ENCODE data around the gene RIC3.

Gene RIC3

DNA sequence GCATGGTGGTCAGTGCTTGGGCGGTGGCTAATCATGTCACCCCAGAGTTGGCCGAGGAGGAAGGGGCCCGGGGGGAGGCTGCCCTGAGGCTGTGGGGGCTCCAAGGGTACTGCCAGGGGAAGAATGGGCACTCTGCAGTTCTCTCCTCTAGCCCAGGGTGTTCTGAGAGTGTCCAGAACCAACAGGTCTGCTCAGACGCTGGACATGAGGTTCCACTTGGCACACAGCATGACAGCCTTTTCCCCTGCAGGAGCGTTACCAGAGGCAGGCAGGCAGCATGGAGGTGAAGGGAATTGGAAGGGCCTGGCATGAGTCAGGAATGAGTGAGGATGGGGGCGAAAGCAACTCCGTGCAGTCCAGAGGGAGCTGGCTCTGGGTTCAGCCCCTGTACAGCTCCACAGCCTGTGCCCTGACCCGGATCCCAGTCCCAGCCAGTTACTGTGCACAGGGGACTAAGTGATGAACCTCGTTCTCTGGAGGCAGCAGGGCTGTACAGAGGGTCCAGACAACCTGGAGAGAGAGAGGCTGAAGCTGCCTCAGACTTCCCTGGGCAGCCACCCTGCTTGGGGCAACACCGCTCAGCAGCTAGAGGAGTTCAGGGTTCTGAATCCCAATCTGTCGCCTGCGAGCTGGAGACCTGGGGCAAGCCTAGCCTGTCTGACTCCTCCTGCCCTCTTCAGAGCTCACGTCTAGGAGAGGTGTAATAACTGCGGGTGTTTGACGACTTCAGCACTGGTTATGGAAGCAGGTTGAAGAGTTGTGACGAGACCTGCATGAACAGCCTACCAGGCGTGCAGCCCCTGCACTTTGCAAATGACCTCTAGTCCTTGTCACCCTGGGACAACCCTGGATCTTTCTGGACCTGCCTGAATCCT, 102.6 kb downstream of the RIC3 start:
- Histone ChIP-seq H3K9me2 (replicated peaks; ENCODE audit: insufficient read depth, low read length) (no peaks in the 10 kb centered on the region), H2AFZ (ENCODE audit: low read length) (no peak overlapping the region), H3K79me2 (ENCODE audit: low read length) (no peaks in the 10 kb centered on the region), H4K20me1 (ENCODE audit: insufficient read depth, low read length) (no peaks in the 10 kb centered on the region), H3K9me3 (replicated peaks; ENCODE audit: insufficient read depth, low read length) (no peaks in the 10 kb centered on the region), H3K27ac (ENCODE audit: low read length) (no peak overlapping the region), H3K4me2 (ENCODE audit: low read depth, low read length) (no peak overlapping the region), H3K36me3 (replicated peaks; ENCODE audit: insufficient read depth, low read length) (no peaks in the 10 kb centered on the region), H3K9ac (ENCODE audit: low read length) (no peak overlapping the region), H3K4me1 (ENCODE audit: low read length) (no peaks in the 10 kb centered on the region), H3K27me3 (replicated peaks; ENCODE audit: insufficient read depth, low read length) (no peaks in the 10 kb centered on the region), H3F3A (ENCODE audit: insufficient read depth, low read length) (no peaks in the 10 kb centered on the region), H3K4me3 (ENCODE audit: low read length) (no peak overlapping the region)
- DNase-seq, result no peak
- no peak for TF ChIP-seq EZH2 (optimal IDR thresholded peaks at IDR 0.05; ENCODE audit: low read depth, low read length)
- TF ChIP-seq, protein P1, sequence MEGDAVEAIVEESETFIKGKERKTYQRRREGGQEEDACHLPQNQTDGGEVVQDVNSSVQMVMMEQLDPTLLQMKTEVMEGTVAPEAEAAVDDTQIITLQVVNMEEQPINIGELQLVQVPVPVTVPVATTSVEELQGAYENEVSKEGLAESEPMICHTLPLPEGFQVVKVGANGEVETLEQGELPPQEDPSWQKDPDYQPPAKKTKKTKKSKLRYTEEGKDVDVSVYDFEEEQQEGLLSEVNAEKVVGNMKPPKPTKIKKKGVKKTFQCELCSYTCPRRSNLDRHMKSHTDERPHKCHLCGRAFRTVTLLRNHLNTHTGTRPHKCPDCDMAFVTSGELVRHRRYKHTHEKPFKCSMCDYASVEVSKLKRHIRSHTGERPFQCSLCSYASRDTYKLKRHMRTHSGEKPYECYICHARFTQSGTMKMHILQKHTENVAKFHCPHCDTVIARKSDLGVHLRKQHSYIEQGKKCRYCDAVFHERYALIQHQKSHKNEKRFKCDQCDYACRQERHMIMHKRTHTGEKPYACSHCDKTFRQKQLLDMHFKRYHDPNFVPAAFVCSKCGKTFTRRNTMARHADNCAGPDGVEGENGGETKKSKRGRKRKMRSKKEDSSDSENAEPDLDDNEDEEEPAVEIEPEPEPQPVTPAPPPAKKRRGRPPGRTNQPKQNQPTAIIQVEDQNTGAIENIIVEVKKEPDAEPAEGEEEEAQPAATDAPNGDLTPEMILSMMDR (IDR thresholded peaks at IDR 0.05; ENCODE audit: low read length), result no peak
- no peak for TF ChIP-seq EZH2phosphoT487 (IDR thresholded peaks at IDR 0.05; ENCODE audit: low read length)

DNA sequence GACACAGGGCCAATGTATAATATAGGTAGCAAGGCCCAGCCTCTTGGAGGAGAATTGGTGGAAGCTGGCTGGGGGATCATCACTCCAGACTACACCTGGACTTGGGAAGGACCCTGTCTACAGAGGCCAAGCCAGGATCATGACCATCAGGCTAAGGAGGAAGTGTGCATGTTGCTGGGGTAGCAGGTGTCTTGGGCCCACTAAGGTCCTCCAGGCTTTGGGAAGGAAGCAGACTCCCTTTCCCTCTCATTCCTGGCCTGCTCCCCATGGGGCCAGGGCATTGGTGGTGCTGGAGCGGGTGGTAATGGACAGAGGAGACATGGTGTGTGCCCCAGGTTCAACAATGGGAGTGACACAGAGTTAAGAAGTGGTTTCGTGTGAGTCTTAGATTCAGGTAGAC, 103.8 kb downstream of the RIC3 start:
- Histone ChIP-seq H3K4me3 (ENCODE audit: low read length) (no peak overlapping the region), H3K4me1 (ENCODE audit: low read length) (no peaks in the 10 kb centered on the region), H2AFZ (ENCODE audit: low read length) (no peak overlapping the region), H3K36me3 (replicated peaks; ENCODE audit: insufficient read depth, low read length) (no peaks in the 10 kb centered on the region), H3K9me3 (replicated peaks; ENCODE audit: insufficient read depth, low read length) (no peaks in the 10 kb centered on the region), H4K20me1 (ENCODE audit: insufficient read depth, low read length) (no peaks in the 10 kb centered on the region), H3K27ac (ENCODE audit: low read length) (no peak overlapping the region), H3K4me2 (ENCODE audit: low read depth, low read length) (no peak overlapping the region), H3K9me2 (replicated peaks; ENCODE audit: insufficient read depth, low read length) (no peaks in the 10 kb centered on the region), H3F3A (ENCODE audit: insufficient read depth, low read length) (no peaks in the 10 kb centered on the region), H3K9ac (ENCODE audit: low read length) (no peak overlapping the region), H3K27me3 (replicated peaks; ENCODE audit: insufficient read depth, low read length) (no peaks in the 10 kb centered on the region), H3K79me2 (ENCODE audit: low read length) (no peaks in the 10 kb centered on the region)
- TF ChIP-seq, protein P1 (IDR thresholded peaks at IDR 0.05; ENCODE audit: low read length), result no peak
- no peak for TF ChIP-seq EZH2 (optimal IDR thresholded peaks at IDR 0.05; ENCODE audit: low read depth, low read length)
- no peak for TF ChIP-seq EZH2phosphoT487 (IDR thresholded peaks at IDR 0.05; ENCODE audit: low read length)
- DNase-seq, result no peak

GRCh38 chr11:8063324-8063723, 105.5 kb downstream of the RIC3 start:
- Histone ChIP-seq H3K79me2 (ENCODE audit: low read length) (no peaks in the 10 kb centered on the region), H3K4me3 (ENCODE audit: low read length) (no peak overlapping the region), H4K20me1 (ENCODE audit: insufficient read depth, low read length) (no peaks in the 10 kb centered on the region), H3K36me3 (replicated peaks; ENCODE audit: insufficient read depth, low read length) (no peaks in the 10 kb centered on the region), H3K9ac (ENCODE audit: low read length) (no peak overlapping the region), H3K27ac (ENCODE audit: low read length) (no peak overlapping the region), H3K4me2 (ENCODE audit: low read depth, low read length) (no peak overlapping the region), H3K4me1 (ENCODE audit: low read length) (no peaks in the 10 kb centered on the region), H3K9me2 (replicated peaks; ENCODE audit: insufficient read depth, low read length) (no peaks in the 10 kb centered on the region), H3K27me3 (replicated peaks; ENCODE audit: insufficient read depth, low read length) (no peaks in the 10 kb centered on the region), H3F3A (ENCODE audit: insufficient read depth, low read length) (no peaks in the 10 kb centered on the region), H3K9me3 (replicated peaks; ENCODE audit: insufficient read depth, low read length) (no peaks in the 10 kb centered on the region), H2AFZ (ENCODE audit: low read length) (no peak overlapping the region)
- no peak for DNase-seq
- no peak for TF ChIP-seq EZH2 (optimal IDR thresholded peaks at IDR 0.05; ENCODE audit: low read depth, low read length)
- TF ChIP-seq, protein P1 (IDR thresholded peaks at IDR 0.05; ENCODE audit: low read length), result no peak
- TF ChIP-seq EZH2phosphoT487 (IDR thresholded peaks at IDR 0.05; ENCODE audit: low read length), result no peak

All from MM.1S (cell line).